ENCODE measurements around the gene AMY1A.
"Not testable (repeated sequence)": the region's sequence is repeated elsewhere in the genome, so short reads cannot be mapped to it uniquely, and the experiment has no call there.

- TF ChIP-seq POLR2A (IDR thresholded peaks at IDR 0.05); CTCF (IDR thresholded peaks at IDR 0.05 in 4 of 5, conservative IDR thresholded peaks at IDR 0.05 in 1 of 5): not testable (repeated sequence)
These were observed 40.5 kb downstream of the AMY1A start, which contains the start of gene AMY1B for GRCh38 chr1:103696110-103696509.

All from gastrocnemius medialis (tissue), 4 donors.